ENCODE measurements around the gene MANSC1. TPM values are rescaled to one million over a fixed set of nuclear protein-coding genes. Genes with fewer than 3 reads are reported as not detected.

Gene MANSC1
- total and polyA plus RNA-seq, 2 of the 13 experiments (the other 11 are each of a cell fraction or from before 2014, with no cell fraction given), result 1.9 to 4.2 TPM

- 0 out of 2 replicates have a peak, but pooled peaks have one; percentile 37 for TF ChIP-seq ZNF850 (CRISPR knock-in tag; conservative IDR thresholded peaks at IDR 0.05)
- TF ChIP-seq, protein P1, sequence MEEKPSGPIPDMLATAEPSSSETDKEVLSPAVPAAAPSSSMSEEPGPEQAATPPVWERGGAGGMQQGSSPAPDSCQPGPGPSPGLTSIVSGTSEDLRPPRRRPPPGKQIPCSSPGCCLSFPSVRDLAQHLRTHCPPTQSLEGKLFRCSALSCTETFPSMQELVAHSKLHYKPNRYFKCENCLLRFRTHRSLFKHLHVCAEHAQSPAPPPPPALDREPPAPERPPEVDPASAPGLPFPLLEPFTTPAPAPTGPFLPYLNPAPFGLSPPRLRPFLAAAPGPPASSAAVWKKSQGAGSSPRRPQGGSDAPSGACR (CRISPR knock-in tag; IDR thresholded peaks at IDR 0.05), result 0 out of 2 replicates have a peak, but pooled peaks have one; percentile 29
- TF ChIP-seq ZSCAN30 (CRISPR knock-in tag; IDR thresholded peaks at IDR 0.05), result no peak
- TF ChIP-seq ZBTB42 (CRISPR knock-in tag; IDR thresholded peaks at IDR 0.05), result no peak
- peak; percentile 96 for TF ChIP-seq POLR2G (IDR thresholded peaks at IDR 0.05; ENCODE audit: low read depth, low read length)
- no peak for TF ChIP-seq PAWR (CRISPR knock-in tag; IDR thresholded peaks at IDR 0.05; ENCODE audit: borderline replicate concordance)
- no peak for TF ChIP-seq ZNF513 (CRISPR knock-in tag; conservative IDR thresholded peaks at IDR 0.05)
- no peak for TF ChIP-seq CBX1 (IDR thresholded peaks at IDR 0.05; ENCODE audit: low read depth)
- TF ChIP-seq HIVEP1 (CRISPR knock-in tag; IDR thresholded peaks at IDR 0.05), result peak; percentile 65; the same call in 1 of the 2 replicates
- TF ChIP-seq KDM5B (CRISPR knock-in tag; IDR thresholded peaks at IDR 0.05; ENCODE audit: borderline replicate concordance), result peak; percentile 75; the same call in 1 of the 2 replicates
- no peak for TF ChIP-seq ATF7 (IDR thresholded peaks at IDR 0.05)
- TF ChIP-seq ATF7 (CRISPR knock-in tag; IDR thresholded peaks at IDR 0.05), result no peak
- no peak for TF ChIP-seq ZKSCAN1 (IDR thresholded peaks at IDR 0.05; ENCODE audit: low read length)
- TF ChIP-seq GPBP1L1 (CRISPR knock-in tag; IDR thresholded peaks at IDR 0.05), result no peak
- TF ChIP-seq ZNF337 (CRISPR knock-in tag; IDR thresholded peaks at IDR 0.05; ENCODE audit: borderline replicate concordance, low read depth), result no peak
- TF ChIP-seq TEAD3 (CRISPR knock-in tag; optimal IDR thresholded peaks at IDR 0.05; ENCODE audit: borderline replicate concordance), result peak; percentile 21
- TF ChIP-seq SALL2 (CRISPR knock-in tag; IDR thresholded peaks at IDR 0.05), result peak; percentile 69
- TF ChIP-seq ZNF10 (CRISPR knock-in tag; IDR thresholded peaks at IDR 0.05; ENCODE audit: borderline replicate concordance, low read depth), result no peak
- TF ChIP-seq HHEX (CRISPR knock-in tag; IDR thresholded peaks at IDR 0.05), result no peak
- TF ChIP-seq BORCS8-MEF2B (CRISPR knock-in tag; IDR thresholded peaks at IDR 0.05), result peak; percentile 70; the same call in 1 of the 2 replicates
- no peak for TF ChIP-seq CERS6 (CRISPR knock-in tag; IDR thresholded peaks at IDR 0.05)
- TF ChIP-seq, protein P2, sequence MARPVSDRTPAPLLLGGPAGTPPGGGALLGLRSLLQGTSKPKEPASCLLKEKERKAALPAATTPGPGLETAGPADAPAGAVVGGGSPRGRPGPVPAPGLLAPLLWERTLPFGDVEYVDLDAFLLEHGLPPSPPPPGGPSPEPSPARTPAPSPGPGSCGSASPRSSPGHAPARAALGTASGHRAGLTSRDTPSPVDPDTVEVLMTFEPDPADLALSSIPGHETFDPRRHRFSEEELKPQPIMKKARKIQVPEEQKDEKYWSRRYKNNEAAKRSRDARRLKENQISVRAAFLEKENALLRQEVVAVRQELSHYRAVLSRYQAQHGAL (CRISPR knock-in tag; IDR thresholded peaks at IDR 0.05; ENCODE audit: not compliant biosample characterization), result peak; percentile 26
- TF ChIP-seq JDP2 (CRISPR knock-in tag; IDR thresholded peaks at IDR 0.05; ENCODE audit: borderline replicate concordance), result no peak
- TF ChIP-seq SIN3A (IDR thresholded peaks at IDR 0.05; ENCODE audit: borderline replicate concordance, low read depth, low read length), result peak; percentile 94
- TF ChIP-seq NFYC (CRISPR knock-in tag; IDR thresholded peaks at IDR 0.05), result no peak
- TF ChIP-seq GABPA (IDR thresholded peaks at IDR 0.05; ENCODE audit: low read depth, low read length), result peak; percentile 75
- TF ChIP-seq GABPA (CRISPR knock-in tag; IDR thresholded peaks at IDR 0.05; ENCODE audit: low read depth), result peak; percentile 92
Measured at GRCh38 chr12:12356896-12357718, 7.1 kb upstream of the MANSC1 start, which contains the start of gene BORCS5 (continued).

Measured in HepG2 (cell line).